Type B pancreatic cell (in vitro differentiated cells): ENCODE results near the gene ARF3. TPM values are rescaled to one million over a fixed set of nuclear protein-coding genes. Genes with fewer than 3 reads are reported as not detected.

Experiments
- DNase-seq: peaks from one replicate; pipeline ENCODE4 v3.0.0; 2021; ENCODE audit warnings: mixed read lengths; ENCODE audit not compliant: unreplicated experiment; ENCODE audit errors: extremely low spot score
- H3K27ac Mint-ChIP-seq: 2 replicates; pipeline ENCODE4 v1.8.0; 2021; ENCODE audit warnings: mild to moderate bottlenecking, mixed read lengths
- H3K27me3 Mint-ChIP-seq: 2 replicates; pipeline ENCODE4 v1.8.0; 2021; ENCODE audit warnings: mixed read lengths
- H3K36me3 Mint-ChIP-seq: 2 replicates; pipeline ENCODE4 v1.8.0; 2021; ENCODE audit warnings: mixed read lengths
- H3K4me1 Mint-ChIP-seq: one replicate; pipeline ENCODE4 v1.8.0; 2021; ENCODE audit warnings: mixed read lengths; ENCODE audit not compliant: unreplicated experiment
- H3K4me3 Mint-ChIP-seq: 2 replicates; pipeline ENCODE4 v1.8.0; 2021; ENCODE audit warnings: mild to moderate bottlenecking, mixed read lengths
- H3K9me3 Mint-ChIP-seq: 2 replicates; pipeline ENCODE4 v1.8.0; 2021; ENCODE audit warnings: mixed read lengths
- total RNA-seq: library from RNA; stranded (reverse); gene quantifications from 2 replicates; pipeline ENCODE4 v1.2.1, GENCODE V29; 2021; ENCODE audit warnings: low replicate concordance
- TF ChIP-seq, protein P1 (sequence below): fragments of 200-600 bp; sonication (generic); conservative IDR thresholded peaks from 2 replicates; pipeline ENCODE4 v1.5.0; 2021; ENCODE audit warnings: antibody characterized with exemption, mild to moderate bottlenecking

ARF3 gene
- total RNA-seq, 1 donor from 2014 or later, result 161 TPM

DNA sequence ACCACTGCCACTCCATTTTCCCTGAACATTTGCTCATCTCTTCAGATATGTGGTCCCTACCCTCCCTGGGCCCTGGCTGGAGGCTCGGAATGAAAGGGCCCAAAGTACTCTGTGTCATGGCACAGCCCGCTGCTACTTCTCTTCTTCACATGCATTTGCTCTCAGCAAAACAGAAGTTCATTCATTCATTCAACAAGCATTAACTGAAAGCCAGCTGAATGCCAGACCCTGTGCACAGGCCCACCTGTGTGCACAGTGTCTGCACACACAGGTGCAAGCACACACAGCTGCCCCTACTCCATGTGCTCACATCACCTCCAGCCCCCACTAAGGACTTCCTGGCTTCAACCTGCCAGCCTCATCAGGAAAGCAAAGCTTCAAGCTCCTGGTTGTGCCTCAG lies 28.6 kb upstream of the ARF3 start:
- TF ChIP-seq, protein P1, sequence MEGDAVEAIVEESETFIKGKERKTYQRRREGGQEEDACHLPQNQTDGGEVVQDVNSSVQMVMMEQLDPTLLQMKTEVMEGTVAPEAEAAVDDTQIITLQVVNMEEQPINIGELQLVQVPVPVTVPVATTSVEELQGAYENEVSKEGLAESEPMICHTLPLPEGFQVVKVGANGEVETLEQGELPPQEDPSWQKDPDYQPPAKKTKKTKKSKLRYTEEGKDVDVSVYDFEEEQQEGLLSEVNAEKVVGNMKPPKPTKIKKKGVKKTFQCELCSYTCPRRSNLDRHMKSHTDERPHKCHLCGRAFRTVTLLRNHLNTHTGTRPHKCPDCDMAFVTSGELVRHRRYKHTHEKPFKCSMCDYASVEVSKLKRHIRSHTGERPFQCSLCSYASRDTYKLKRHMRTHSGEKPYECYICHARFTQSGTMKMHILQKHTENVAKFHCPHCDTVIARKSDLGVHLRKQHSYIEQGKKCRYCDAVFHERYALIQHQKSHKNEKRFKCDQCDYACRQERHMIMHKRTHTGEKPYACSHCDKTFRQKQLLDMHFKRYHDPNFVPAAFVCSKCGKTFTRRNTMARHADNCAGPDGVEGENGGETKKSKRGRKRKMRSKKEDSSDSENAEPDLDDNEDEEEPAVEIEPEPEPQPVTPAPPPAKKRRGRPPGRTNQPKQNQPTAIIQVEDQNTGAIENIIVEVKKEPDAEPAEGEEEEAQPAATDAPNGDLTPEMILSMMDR, result no peak
- H3K27ac Mint-ChIP-seq, result no peak overlapping the region
- peaks cover 23% of the 10 kb centered on the region for H3K4me1 Mint-ChIP-seq
- H3K36me3 Mint-ChIP-seq, result no peaks in the 10 kb centered on the region
- H3K4me3 Mint-ChIP-seq, result no peak overlapping the region
- no peaks in the 10 kb centered on the region for H3K9me3 Mint-ChIP-seq
- peaks cover 95% of the 10 kb centered on the region for H3K27me3 Mint-ChIP-seq
- DNase-seq, result no peak

DNA sequence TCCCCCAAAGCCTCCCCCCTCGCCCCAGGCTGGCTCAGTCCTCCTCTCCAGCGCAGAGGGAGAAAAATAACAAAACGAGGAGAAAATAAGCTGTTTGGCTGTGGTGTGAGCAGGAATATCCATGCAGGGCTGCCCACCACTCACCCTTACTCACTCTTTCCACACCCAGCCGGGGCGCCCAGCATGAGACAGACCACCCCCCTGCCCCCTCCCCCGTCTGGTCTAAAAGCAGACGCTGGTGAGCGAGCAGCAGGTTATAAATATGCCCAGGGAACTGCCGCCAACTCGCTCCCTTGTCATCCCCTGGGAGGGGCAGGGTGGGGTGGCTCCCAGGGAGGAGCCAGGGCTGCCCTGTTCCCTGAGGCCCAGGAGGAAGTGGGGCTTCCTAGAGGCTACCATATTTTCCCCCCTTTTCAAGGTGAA lies 28.2 kb upstream of the ARF3 start:
- Mint-ChIP-seq H3K4me1 (peaks cover 19% of the 10 kb centered on the region), H3K4me3 (no peak overlapping the region), H3K9me3 (no peaks in the 10 kb centered on the region), H3K27me3 (peaks cover 95% of the 10 kb centered on the region), H3K36me3 (no peaks in the 10 kb centered on the region), H3K27ac (no peak overlapping the region)
- no peak for DNase-seq
- TF ChIP-seq, protein P1, result no peak

DNA sequence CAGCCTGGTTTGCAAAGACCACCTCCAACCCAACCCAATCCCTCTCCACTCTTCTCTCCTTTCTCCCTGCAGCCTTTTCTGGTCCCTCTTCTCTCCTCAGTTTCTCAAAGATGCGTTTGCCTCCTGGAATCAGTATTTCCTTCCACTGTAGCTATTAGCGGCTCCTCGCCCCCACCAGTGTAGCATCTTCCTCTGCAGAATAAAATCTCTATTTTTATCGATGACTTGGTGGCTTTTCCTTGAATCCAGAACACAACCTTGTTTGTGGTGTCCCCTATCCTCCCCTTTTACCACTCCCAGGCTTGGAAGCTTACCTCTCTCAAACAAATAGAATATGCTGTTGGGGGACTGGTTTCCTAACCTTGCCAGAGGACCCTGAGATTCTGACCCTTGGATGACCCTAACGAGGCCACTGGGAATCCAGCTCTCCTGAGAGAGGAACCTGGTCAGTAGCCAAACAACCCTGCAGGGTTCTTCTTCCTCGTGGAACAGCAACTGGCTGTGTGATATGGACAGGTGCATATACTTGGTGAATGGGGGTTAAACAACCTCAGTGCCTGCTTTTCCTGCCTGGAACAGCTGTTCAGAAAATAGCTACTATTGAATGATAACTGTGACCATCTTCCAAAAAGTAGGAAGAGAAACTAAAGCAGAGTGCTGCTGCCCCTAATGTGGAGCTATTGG lies 25.3 kb upstream of the ARF3 start:
- Mint-ChIP-seq H3K4me1 (peaks cover 10% of the 10 kb centered on the region), H3K27ac (peak overlapping the region; percentile 51), H3K27me3 (peaks cover 96% of the 10 kb centered on the region), H3K9me3 (no peaks in the 10 kb centered on the region), H3K4me3 (peak overlapping the region; percentile 78), H3K36me3 (no peaks in the 10 kb centered on the region)
- no peak for DNase-seq
- TF ChIP-seq, protein P1, result no peak

DNA sequence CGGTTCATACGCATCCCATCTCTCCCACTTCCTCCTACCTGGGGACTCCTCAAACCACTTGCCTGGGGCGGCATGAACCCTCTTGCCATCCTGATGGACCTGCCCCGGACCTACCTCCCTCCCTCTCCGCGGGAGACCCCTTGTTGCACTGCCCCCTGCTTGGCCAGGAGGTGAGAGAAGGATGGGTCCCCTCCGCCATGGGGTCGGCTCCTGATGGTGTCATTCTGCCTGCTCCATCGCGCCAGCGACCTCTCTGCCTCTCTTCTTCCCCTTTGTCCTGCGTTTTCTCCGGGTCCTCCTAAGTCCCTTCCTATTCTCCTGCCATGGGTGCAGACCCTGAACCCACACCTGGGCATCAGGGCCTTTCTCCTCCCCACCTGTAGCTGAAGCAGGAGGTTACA lies 24.5 kb upstream of the ARF3 start:
- TF ChIP-seq, protein P1, result no peak
- peak overlapping the region; percentile 17 for H3K27ac Mint-ChIP-seq
- H3K4me1 Mint-ChIP-seq, result peaks cover 8% of the 10 kb centered on the region
- H3K36me3 Mint-ChIP-seq, result no peaks in the 10 kb centered on the region
- no peaks in the 10 kb centered on the region for H3K9me3 Mint-ChIP-seq
- peak overlapping the region; percentile 78 for H3K4me3 Mint-ChIP-seq
- DNase-seq, result no peak
- H3K27me3 Mint-ChIP-seq, result peaks cover 96% of the 10 kb centered on the region

DNA sequence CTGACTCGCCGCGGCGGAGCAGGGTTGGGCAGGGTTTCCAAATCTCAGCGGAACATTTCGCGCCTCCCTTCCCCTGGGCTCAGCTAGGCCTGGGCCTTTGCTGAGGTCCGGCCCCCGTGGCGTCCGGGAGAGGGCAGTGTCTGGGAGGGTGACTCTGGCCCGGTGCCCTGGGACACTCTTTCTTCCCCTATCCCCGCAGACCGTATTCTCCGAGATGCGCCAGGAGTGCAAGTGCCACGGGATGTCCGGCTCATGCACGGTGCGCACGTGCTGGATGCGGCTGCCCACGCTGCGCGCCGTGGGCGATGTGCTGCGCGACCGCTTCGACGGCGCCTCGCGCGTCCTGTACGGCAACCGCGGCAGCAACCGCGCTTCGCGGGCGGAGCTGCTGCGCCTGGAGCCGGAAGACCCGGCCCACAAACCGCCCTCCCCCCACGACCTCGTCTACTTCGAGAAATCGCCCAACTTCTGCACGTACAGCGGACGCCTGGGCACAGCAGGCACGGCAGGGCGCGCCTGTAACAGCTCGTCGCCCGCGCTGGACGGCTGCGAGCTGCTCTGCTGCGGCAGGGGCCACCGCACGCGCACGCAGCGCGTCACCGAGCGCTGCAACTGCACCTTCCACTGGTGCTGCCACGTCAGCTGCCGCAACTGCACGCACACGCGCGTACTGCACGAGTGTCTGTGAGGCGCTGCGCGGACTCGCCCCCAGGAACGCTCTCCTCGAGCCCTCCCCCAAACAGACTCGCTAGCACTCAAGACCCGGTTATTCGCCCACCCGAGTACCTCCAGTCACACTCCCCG lies 23.9 kb upstream of the ARF3 start:
- no peaks in the 10 kb centered on the region for H3K9me3 Mint-ChIP-seq
- H3K27me3 Mint-ChIP-seq, result peaks cover 97% of the 10 kb centered on the region
- H3K4me1 Mint-ChIP-seq, result peaks cover 8% of the 10 kb centered on the region
- H3K27ac Mint-ChIP-seq, result peak overlapping the region; percentile 66
- TF ChIP-seq, protein P1, result peak; percentile 27
- peak overlapping the region; percentile 78 for H3K4me3 Mint-ChIP-seq
- no peak for DNase-seq
- H3K36me3 Mint-ChIP-seq, result no peaks in the 10 kb centered on the region
